GM19023 (cell line): ENCODE results near the gene ZNF267.
A peak's percentile ranks its signal among the peaks of the same experiment; 100 is the strongest.
"Not testable (repeated sequence)": the region's sequence is repeated elsewhere in the genome, so short reads cannot be mapped to it uniquely, and the experiment has no call there.

Experiments
- ATAC-seq: cut with Tn5 transposase; IDR thresholded peaks from one replicate; pipeline ENCODE4 v1.9.1; 2021; ENCODE audit warnings: mild to moderate bottlenecking, moderate library complexity; ENCODE audit not compliant: unreplicated experiment

Gene ZNF267

DNA sequence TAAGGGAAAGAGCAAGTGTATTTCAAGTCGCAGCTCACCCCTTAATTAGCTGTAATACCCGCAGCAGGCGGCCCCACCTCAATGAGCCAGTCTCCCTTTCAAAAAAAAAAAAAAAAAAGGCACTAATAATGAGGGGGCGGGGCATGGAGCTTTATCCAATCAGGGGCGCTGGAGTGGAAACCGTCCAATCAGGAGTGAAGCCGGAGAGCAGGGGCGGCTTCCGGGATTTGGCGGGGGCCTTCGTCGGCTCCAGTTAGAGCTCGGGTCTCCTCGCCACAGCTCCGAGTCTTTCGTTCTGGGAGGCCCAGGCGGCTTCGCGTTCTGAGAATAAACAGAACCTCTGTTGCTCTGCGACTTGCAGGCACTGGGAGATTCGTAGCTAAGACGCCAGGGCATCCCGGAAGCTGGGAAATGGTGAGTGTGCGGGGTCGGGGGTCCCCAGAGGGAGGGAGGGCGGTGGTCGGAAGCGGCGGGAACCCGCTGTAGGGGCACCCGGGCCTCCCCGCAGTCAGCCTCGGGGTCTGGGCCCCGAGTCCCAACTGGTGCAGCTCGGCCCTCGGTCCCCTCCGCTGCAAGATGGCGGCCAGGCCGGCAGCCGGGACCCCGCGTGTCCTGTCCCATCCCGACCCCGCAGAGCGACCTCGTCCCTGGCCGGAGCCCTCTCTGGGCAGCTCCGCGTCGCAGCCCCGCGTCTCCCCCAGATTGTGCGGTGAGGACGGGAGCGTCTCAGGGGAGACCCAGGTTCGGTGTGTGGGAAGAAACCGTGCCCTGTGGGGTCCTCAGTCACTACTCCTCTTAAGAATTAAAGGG is at the start of gene ZNF267:
Gene ZNF267, plus strand, starts transcription at position 252 of the 810 bp plus-strand sequence. Its CDS starts 160 bp downstream, at position 412.
- peak; percentile 58 for ATAC-seq

DNA sequence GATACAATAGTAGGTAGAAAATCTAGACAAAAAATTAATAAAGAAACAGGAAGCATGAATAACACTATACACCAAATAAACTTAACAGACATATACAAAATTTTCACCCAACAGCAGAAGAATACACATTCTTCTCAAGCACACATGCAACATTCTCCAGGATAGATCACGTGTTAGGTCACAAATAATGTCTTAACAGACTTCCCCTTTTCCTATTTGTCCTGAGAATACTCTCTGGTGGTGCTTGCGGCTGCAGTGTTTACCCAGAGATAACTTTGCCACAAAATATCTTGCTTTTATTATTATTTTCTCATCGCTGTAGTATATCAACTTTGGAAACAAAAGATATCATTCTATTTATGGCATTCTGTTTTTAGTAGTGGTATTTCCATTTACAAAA is 40.6 kb upstream of the ZNF267 start:
- ATAC-seq, result no peak

DNA sequence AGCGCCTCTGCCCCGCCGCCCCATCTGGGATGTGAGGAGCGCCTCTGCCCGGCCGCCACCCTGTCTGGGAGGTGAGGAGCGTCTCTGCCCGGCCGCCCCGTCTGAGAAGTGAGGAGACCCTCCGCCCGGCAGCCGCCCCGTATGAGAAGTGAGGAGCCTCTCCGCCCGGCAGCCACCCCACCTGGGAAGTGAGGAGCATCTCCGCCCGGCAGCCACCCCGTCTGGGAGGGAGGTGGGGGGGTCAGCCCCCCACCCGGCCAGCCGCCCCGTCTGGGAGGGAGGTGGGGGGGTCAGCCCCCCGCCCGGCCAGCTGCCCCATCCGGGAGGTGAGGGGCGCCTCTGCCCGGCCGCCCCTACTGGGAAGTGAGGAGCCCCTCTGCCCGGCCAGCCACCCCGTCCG is 37.2 kb upstream of the ZNF267 start:
- not testable (repeated sequence) for ATAC-seq

DNA sequence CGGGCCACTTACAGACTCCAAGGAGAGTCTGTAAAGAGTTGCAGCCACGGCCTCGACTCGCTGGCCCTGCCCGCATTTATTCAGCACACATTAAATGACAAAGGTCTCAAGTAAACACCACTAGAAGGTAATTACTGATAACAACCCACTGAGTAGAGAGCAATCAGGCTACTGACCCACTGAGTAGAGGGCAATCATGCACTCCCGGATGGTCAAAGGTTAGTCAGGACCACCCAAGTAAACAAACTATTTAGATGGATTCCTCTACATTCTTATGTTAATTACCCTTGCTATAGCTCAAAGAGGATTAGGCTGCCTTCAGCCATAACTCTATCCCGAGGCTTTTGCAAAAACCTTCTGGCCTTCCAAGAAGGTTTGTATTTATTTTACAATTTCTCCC is 30.7 kb upstream of the ZNF267 start:
- ATAC-seq, result no peak

DNA sequence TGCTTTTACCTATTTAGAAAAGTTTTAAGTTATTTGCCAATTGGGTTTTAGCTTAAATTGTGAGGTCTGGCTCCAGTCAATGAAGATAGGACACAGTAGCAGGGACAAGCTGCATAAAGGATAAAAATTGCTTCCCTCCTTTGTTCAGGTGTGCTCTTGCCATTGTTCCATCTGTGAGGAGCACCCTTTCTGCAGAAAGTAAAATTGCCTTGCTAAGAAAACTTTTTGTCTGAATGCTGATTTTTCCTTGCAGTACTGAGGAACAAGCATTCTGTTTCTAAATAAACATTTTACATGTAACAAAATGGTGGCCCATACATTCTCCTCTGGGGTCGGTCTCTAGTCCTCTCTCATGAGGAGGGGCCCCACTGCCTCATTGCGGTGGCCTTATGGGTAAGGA is 25.0 kb upstream of the ZNF267 start:
- ATAC-seq, result not testable (repeated sequence)

DNA sequence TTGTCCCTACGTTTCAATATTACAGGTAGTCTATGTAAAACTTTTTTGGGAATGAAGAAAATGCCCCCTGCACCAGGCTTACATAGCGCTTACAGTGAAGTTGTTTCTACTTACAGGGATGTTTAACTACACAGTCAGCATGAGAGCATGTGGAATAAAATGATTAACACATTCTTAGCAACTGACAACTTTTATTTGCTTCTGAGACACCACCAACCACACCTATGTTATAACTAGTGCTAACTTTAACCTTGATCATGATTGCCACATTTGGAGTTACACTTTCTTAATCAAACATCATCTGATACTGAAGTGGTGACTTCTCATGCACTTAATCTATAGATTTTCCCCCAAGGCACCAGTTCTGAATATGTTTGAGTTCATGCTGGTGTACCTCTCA is 20.3 kb upstream of the ZNF267 start:
- no peak for ATAC-seq

DNA sequence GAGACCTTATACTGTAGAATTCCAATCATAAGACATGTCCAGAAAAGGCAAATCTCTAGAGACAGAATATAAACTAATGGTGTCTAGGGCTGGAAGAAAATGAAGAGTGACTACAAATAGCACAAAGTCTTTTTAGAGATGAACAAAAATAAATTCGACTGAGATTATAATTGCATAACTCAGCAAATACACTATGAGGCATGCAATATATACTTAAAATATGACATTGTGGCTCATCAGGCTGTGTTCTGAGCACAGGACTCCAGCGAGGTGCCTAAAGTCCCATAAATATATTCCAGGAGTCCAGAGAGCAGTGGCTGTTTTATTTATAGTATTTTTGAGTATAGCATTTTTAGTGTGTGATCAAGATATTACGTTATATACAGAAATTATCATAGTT is 13.1 kb upstream of the ZNF267 start:
- no peak for ATAC-seq

DNA sequence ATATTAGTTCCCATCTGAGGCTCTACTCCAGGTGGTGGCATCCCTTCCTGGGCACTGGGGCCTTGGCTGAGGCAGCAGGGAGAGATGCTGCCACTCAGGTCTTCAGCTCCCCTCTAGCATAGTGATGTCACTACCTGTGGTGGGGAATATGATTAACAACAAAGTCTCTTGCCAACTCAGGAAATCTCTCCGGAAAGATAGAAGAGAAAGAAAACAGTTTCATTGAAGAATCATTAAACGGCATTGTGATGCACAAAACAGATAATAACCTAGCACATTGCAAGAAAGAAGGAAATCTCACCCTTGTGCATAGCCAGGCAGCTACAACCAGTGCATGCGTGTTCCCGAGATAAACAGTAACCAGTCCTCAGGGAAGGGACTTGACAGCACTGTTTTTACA is 12.2 kb upstream of the ZNF267 start:
- no peak for ATAC-seq

DNA sequence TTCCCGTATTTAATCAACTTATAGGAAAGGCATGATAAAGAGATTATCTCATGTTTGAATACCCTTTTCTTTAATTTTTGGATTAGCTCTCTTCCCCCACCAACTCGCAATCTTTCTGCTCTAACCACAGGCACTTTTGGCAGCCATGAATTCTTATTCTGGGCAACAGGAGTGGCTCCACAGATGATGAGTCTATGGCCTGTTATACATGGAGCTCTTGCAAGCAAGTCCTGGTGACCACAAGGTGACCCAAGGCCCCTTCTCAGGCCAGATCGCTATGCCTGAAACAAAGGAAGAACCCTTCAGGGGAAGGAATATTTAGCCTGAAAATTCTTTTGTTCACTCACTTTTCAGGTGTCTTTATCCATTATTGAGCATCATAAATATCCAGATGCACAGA is 10.8 kb upstream of the ZNF267 start:
- ATAC-seq, result no peak

DNA sequence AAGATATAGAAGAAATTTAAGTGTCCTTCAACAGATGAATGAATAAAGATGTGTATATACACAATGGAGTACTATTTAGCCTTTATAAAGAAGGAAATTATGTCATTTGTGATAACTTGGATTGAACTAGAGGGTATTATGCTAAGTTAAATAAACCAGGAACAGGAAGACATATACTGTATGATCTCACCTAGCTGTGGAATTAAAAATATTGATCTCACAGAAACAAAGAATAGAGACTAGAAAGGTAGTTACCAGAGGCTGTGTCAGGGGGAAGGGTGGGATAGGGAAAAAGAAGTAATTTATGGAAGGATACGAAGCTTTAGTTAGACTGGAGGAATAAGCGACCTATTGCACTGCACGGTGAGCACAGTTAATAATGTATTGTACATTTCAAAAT is 5.4 kb upstream of the ZNF267 start:
- no peak for ATAC-seq

DNA sequence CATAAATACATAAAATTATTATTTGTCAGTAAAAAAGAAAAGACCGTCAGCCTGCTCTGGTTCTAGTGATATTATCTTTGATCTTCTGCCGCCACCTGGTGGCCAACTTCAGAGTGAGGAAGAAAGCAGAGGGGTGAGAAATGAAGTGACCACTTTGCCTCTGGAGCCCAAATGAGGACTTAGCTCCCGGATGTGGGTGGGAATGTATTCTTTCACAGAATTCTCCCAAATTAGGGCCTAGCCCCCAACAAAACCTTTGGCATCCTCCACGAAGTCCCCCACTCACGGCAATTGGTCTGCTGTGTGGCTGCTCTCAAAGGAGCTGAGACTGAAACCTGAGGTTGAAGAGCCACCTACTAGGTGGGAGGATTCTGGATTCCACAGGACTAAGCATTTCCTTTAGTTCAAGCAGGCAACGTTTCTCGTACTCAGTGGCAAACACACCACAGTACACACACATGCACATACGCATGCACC is 4.9 kb upstream of the ZNF267 start:
- ATAC-seq, result peak; percentile 35

DNA sequence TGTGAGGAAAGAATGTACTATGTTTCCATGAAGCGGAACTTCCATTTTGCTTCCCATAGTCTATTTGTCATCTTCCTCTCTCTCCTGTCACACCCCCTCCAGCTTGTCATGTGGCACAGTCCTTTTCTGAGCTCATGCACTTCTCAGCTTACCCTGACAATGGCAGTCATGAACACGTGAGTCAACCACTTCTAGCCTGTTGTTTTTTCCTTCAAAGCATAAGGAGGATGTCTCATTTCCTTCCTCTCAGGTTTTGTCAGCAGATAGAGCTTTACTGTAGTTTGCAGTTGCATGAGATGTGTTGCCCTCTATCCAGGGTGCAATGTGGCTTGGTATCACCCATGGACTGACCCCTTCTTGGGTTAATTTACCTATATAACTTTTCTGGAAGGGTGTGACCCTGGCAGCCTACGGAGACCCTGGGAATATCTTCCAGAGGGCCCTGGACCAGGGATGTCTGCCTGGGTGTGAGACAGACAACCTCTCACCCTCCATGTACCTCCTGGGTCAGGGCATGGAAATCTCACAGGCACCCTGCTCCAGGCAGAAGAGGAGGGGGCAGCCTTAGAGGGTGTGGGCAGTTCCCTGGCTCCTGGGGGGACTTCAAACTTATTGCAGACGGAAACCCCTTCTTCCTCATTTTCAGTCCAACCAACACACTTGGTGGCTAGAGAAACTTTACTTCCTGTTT is 4.0 kb upstream of the ZNF267 start:
- ATAC-seq, result no peak

DNA sequence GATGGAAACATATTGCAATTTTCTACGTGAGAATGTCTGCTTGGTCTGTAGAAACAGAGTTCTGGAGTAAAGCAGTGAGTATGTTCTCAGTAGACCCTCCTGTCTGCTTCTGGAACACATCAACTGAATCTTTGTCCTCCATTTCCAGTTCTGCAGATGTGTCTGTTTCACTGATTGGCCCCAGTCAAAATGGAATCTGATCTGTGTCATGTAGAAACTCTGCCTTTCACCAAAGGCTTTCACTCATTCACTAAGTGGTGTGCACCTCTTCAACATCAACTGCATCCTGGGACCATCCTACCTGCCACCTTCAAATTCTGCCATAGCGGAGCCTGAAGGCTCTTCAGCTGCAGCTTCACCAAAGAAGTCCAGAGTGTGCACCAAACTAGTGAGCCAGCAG is 2.8 kb upstream of the ZNF267 start:
- ATAC-seq, result no peak

DNA sequence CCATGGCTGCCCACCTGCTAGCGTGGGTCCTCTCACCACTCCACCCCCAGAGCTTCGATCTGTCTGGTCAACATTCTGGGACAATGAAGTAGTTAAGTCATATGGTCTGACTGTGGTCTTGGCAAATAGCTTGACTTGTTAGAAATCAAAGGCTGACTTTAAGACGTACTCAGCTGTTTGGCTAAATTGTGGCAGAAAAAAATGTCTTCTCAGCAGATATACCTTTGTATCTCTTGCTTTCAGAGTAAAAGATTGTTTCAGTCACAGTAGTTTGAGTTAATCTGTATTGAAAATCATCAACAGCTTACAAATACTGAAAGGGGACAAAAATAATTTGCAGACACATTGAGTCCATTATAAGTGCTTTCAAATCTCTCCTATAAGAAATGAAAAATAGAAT is 2.1 kb upstream of the ZNF267 start:
- no peak for ATAC-seq

DNA sequence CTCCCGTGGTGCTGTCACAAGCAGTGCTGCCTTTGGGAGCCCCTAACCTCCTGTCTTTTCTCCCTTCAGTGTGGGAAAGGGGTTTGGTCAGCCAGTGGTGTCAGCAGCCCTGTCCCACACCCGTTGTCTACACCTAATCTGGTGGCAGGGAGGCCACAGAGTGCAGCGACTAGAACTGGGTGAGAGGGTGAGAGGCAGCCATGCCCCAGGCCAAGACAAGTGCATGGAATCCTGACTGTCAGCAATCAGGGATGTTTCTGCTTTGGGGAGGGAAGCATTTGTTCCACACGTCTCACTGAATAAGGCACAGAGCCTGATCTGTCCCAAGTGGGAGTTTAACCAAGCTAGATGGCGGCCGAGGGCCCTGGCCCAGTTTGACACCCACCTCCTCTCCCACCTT is 1.4 kb upstream of the ZNF267 start:
- ATAC-seq, result no peak

DNA sequence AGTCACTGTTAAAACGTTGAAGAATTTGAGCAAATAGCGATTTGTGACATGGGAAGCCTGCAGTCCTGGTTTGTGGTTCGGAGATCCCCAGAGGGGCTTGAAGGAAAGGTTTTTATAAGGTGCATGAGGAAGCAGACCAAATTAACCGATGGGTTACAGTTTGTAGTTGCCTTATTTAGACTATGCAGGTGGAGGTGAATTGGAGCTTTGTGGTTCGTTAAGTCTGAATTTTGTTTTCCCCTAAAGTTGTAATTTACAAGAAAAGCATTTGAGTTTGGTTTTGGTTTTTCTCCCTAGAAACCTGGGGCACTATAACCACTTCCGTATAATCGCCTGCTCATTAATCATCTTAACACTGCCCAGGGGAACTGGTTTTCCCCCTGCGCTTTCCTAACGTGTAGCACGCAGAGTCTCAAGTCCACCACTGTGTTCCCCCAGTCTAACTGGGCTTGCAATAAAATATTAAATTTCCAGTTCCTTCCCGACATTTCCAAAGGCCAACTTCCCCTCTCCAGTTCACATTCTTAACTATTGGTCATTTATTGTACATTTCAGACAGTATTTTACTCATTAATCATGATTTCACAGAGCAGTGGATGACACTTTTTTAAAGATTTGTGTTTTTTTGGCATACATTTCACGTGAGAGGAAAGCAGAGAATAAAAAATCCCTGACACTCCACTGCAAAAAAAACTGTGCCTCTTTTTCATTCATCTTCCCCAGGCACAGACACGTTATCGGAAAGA is 932 bp downstream of the ZNF267 start:
- ATAC-seq, result peak; percentile 41

DNA sequence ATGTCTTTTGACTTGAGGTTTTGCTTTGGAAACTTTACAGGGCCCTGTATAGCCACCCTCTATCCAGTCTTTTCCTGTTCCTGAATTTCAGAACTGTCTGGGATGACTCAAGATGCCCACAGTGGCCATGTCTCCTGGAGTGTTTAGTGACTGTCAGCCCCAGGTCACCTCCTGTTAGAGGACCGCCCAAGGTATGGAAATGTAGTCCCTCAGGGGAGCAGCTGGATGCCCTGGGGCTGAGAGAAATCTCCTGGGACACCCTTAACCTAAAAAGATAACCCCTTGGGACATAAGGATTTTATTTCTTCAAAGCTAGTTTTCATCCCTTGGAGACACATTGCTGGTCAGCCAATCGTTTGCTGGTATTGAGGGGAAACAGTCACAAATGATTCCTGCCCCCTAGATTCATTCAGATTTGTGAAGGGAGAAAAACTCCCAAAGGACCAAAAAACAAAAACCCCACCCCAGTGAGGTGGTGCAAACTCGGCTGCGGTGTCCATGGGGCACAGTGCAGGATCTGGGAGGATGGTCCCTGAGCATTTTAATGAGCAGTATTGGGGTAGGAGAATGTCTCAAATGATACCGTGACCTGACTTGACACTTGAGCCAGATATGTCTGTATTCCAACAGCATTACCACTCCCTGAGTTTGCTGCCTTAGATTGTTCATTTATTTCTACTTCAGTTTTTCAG is 1.7 kb downstream of the ZNF267 start:
- no peak for ATAC-seq

DNA sequence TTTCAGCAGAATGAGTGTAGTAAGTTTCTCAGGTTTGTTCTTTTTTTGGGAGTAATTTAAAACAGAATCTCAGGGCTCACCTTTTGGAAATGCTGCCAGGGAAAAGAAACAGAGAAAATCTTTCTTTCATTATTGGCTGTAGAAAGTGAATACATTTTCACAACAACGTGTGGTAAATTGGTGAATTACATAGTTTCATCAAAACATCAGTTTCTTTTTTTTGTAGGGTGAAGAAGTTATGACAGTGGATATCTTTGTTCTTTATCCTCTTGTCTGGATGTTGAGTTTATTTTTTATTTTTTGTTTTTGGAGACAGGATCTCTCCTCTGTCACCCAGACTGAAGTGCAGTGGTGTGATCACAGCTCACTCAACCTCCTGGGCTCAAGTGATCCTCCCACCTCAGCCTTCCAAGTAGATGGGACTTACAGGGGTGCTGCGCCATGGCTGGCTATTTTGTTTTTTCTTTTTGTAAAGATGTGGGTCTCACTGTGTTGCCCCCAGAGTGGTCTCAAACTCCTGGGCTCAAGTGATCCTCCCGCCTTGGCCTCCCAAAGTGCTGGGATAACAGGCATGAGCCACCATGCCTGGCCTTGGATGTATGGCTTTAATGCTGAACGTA is 2.4 kb downstream of the ZNF267 start:
- ATAC-seq, result no peak

DNA sequence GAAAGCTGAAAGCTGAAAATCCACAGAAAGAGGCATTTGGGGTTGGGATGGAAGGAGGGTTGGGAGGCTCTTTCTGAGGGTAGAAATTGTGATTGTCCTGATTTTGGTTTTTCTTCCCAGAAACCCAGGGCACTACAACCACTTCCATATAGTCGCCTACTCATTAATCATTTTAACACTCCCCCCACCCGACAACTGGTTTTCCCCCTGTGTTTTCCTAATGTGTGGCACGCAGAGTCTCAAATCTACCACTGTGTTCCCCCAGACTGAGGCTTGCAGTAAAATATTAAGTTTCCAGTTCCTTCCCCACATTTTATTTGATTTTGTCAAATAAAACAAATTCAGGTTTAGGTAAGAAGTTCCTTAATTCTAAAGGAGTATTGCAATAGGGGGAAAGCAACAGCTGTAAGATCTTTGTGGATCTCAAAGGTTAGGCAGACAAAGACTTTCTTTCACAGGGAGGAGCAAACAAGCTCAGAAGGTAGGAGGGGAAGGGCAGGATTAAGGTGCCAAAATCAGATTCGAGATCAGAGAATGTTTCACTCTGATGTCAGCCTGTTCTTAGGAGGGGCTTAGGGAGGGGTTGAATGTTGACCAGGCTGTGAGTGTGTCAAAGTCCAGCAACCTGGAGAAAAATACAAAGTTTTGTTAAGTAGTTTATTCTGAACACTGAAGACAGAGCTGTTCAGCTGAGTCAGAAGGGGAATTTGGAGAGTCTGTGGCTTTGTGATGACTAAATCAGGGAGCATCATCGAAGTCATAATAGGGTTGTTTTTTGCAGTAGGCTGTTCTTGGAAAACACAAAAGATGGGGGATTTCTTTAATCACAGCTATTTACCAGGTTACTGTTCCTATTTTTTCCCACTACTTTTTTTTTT is 3.6 kb downstream of the ZNF267 start:
- peak; percentile 45 for ATAC-seq
